ENCODE results near the gene HSFX2.

DNA sequence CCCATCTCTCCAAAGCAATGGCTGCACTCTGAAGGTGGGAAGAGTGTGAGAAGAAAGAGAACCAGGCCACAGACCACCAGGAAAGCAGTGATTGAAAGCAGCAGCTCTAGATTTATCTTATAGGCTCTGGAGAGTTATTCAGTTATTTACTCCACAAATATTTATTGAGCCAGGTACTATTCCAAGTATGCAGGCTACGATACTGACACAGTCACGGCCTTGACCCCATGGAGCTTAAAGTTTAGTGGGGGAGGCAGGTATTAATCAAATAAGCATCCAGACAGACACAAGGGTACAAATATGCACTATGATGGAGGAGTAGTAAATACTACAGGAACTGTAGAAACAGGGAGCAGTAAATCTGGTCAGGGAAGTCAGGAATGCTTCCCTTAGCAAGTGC lies 33.7 kb upstream of the HSFX2 start:
- TF ChIP-seq, protein P1, sequence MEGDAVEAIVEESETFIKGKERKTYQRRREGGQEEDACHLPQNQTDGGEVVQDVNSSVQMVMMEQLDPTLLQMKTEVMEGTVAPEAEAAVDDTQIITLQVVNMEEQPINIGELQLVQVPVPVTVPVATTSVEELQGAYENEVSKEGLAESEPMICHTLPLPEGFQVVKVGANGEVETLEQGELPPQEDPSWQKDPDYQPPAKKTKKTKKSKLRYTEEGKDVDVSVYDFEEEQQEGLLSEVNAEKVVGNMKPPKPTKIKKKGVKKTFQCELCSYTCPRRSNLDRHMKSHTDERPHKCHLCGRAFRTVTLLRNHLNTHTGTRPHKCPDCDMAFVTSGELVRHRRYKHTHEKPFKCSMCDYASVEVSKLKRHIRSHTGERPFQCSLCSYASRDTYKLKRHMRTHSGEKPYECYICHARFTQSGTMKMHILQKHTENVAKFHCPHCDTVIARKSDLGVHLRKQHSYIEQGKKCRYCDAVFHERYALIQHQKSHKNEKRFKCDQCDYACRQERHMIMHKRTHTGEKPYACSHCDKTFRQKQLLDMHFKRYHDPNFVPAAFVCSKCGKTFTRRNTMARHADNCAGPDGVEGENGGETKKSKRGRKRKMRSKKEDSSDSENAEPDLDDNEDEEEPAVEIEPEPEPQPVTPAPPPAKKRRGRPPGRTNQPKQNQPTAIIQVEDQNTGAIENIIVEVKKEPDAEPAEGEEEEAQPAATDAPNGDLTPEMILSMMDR (IDR thresholded peaks at IDR 0.05), result no peak
- no peak for TF ChIP-seq POLR2A (IDR thresholded peaks at IDR 0.05)

All from lower leg skin (tissue), 3 donors.